K562 (cell line): ENCODE results near the gene SOAT2. TPM values are rescaled to one million over a fixed set of nuclear protein-coding genes. Genes with fewer than 3 reads are reported as not detected.

Source experiments
- ESRRB ChIP-seq: fragments of 250-450 bp; sonication (Bioruptor Pico); IDR thresholded peaks from 2 replicates; pipeline ENCODE4 v1.5.0; 2020; ENCODE audit warnings: mild to moderate bottlenecking, moderate library complexity, borderline replicate concordance
- HDAC8 ChIP-seq: fragments of 450-650 bp; IDR thresholded peaks from 2 replicates; pipeline ENCODE4 v1.6.1; 2016; ENCODE audit warnings: mild to moderate bottlenecking, missing genetic modification characterization, moderate library complexity, missing compliant biosample characterization
- NFATC3 ChIP-seq: fragments of 450-650 bp; IDR thresholded peaks from 2 replicates; pipeline ENCODE4 v1.6.1; 2017; ENCODE audit warnings: mild to moderate bottlenecking
- PHB2 ChIP-seq: fragments of 450-650 bp; IDR thresholded peaks from 2 replicates; pipeline ENCODE4 v1.6.1; 2017; ENCODE audit warnings: low read depth
- SIRT6 ChIP-seq: IDR thresholded peaks from one replicate; pipeline ENCODE4 v1.6.1; 2012; ENCODE audit warnings: low read depth, mild to moderate bottlenecking, control low read depth, inconsistent platforms, low read length, moderate library complexity
- TEAD1 ChIP-seq, 2 experiments: fragments of 450-650 bp in 1 of 2; sonication (generic) in 1 of 2; formaldehyde crosslinking; IDR thresholded peaks; 2 replicates each; pipeline versions ENCODE4 v1.4.0 to v1.8.0; 2020 to 2022; ENCODE audit warnings: mild to moderate bottlenecking in 2 of 2, missing genetic modification reagents in 1 of 2
- TEAD4 ChIP-seq, 2 experiments: sonication (generic) in 1 of 2; formaldehyde crosslinking in 1 of 2; IDR thresholded peaks; 2 replicates each; pipeline versions ENCODE4 v1.6.1 to v1.8.0; 2012 to 2022; ENCODE audit warnings: borderline replicate concordance in 1 of 2, inconsistent platforms in 1 of 2, low read length in 1 of 2, mild to moderate bottlenecking in 1 of 2, missing genetic modification reagents in 1 of 2
- TRIM24 ChIP-seq, 2 experiments: fragments of 450-650 bp; IDR thresholded peaks; 2 replicates each; pipeline ENCODE4 v1.6.1; 2016
- ZBTB1 ChIP-seq: sonication (generic); formaldehyde crosslinking; IDR thresholded peaks from 2 replicates; pipeline ENCODE4 v1.8.1; 2023; ENCODE audit warnings: missing genetic modification reagents, low read depth, mild to moderate bottlenecking, borderline replicate concordance
- ZFP30 ChIP-seq: fragments of 250-450 bp; sonication (Bioruptor Pico); IDR thresholded peaks from 2 replicates; pipeline ENCODE4 v1.8.0; 2022; ENCODE audit warnings: moderate library complexity, mild to moderate bottlenecking, inconsistent platforms, borderline replicate concordance
- ZNF212 ChIP-seq: fragments of 450-650 bp; formaldehyde crosslinking; IDR thresholded peaks from 2 replicates; pipeline ENCODE4 v1.4.0; 2020; ENCODE audit warnings: mild to moderate bottlenecking
- polyA plus RNA-seq, 8 experiments: library from polyadenylated mRNA; depleted of rRNA in 4 of 8; stranded (reverse) in 5 of 8; unstranded in 3 of 8; fragments of >200 nt; fragmentation: Nextera tagmentation in 2 of 8; fragmentation: Illumina TruSeq in 1 of 8; extraction: Ambion mirVana in 2 of 8; extraction: Trizol in 1 of 8; gene quantifications; 2 replicates each; pipeline versions ENCODE4 v1.2.1 to v1.2.3, GENCODE V29; 2011 to 2014; ENCODE audit warnings: inconsistent platforms in 1 of 8, missing spikeins in 1 of 8
- total RNA-seq, 7 experiments: library from RNA; depleted of rRNA in 6 of 7; stranded (reverse); fragments of >200 nt in 6 of 7; fragmentation: Illumina TruSeq in 2 of 7; extraction: Trizol in 2 of 7; gene quantifications; 2 replicates each; pipeline versions ENCODE4 v1.2.1 to v1.2.3, GENCODE V29; 2011 to 2021; ENCODE audit warnings: low replicate concordance in 1 of 7
- TF ChIP-seq, protein P1 (sequence below), 2 experiments: fragments of 250-450 bp in 1 of 2; fragments of 450-650 bp in 1 of 2; sonication (Bioruptor Pico) in 1 of 2; IDR thresholded peaks; 2 replicates each; pipeline versions ENCODE4 v1.6.1 to v1.8.0; 2016 to 2021; ENCODE audit warnings: mild to moderate bottlenecking in 2 of 2, moderate library complexity in 2 of 2, missing compliant biosample characterization in 1 of 2, missing genetic modification characterization in 1 of 2
- TF ChIP-seq, protein P2 (sequence below): fragments of 150-350 bp; conservative IDR thresholded peaks from 2 replicates; pipeline ENCODE4 v1.6.1; 2014; ENCODE audit warnings: low read length
- TF ChIP-seq, protein P3 (sequence below), 2 experiments: fragments of 150-350 bp in 1 of 2; IDR thresholded peaks; 2 replicates each; pipeline ENCODE4 v1.6.1; 2012 to 2016; ENCODE audit warnings: low read depth in 2 of 2, low read length in 2 of 2, mild to moderate bottlenecking in 1 of 2, moderate library complexity in 1 of 2
- TF ChIP-seq, protein P4 (sequence below): fragments of 250-450 bp; sonication (Bioruptor Pico); IDR thresholded peaks from 2 replicates; pipeline ENCODE4 v1.4.0; 2020; ENCODE audit warnings: mild to moderate bottlenecking

SOAT2 gene
- total and polyA plus RNA-seq, 9 of the 15 experiments (the other 6 are each of a cell fraction or from before 2014, with no cell fraction given) = 0.04 TPM; not detected in 8

DNA sequence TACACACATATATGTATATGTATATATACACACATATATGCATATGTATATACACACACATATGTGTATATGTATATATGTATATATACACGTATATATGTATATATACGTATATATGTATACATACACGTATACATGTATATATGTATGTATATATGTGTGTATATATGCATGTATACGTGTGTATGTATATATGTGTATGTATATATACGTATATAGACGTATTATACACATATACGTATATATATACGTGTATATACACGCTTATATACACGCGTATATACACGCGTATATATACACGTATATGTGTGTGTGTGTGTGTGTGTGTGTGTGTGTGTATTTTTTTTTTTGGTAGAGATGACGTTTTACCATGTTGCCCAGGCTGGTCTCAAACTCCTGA lies 44.4 kb downstream of the SOAT2 start (continued):
- no peak for TF ChIP-seq ZBTB1 (CRISPR knock-in tag)
- TF ChIP-seq, protein P1, sequence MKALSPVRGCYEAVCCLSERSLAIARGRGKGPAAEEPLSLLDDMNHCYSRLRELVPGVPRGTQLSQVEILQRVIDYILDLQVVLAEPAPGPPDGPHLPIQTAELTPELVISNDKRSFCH (CRISPR knock-in tag; IDR thresholded peaks at IDR 0.05) = peak; percentile 83; the same call in 1 of the 2 replicates
- TF ChIP-seq, protein P1 (tag; IDR thresholded peaks at IDR 0.05) = no peak
- TF ChIP-seq TEAD1 (CRISPR knock-in tag; IDR thresholded peaks at IDR 0.05) = no peak
- TF ChIP-seq, protein P2, sequence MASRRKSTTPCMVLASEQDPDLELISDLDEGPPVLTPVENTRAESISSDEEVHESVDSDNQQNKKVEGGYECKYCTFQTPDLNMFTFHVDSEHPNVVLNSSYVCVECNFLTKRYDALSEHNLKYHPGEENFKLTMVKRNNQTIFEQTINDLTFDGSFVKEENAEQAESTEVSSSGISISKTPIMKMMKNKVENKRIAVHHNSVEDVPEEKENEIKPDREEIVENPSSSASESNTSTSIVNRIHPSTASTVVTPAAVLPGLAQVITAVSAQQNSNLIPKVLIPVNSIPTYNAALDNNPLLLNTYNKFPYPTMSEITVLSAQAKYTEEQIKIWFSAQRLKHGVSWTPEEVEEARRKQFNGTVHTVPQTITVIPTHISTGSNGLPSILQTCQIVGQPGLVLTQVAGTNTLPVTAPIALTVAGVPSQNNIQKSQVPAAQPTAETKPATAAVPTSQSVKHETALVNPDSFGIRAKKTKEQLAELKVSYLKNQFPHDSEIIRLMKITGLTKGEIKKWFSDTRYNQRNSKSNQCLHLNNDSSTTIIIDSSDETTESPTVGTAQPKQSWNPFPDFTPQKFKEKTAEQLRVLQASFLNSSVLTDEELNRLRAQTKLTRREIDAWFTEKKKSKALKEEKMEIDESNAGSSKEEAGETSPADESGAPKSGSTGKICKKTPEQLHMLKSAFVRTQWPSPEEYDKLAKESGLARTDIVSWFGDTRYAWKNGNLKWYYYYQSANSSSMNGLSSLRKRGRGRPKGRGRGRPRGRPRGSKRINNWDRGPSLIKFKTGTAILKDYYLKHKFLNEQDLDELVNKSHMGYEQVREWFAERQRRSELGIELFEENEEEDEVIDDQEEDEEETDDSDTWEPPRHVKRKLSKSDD = no peak
- no peak for TF ChIP-seq SIRT6
- TF ChIP-seq TEAD4 (IDR thresholded peaks at IDR 0.05; ENCODE audit: low read length) = no peak
- TF ChIP-seq TEAD4 (CRISPR knock-in tag; IDR thresholded peaks at IDR 0.05; ENCODE audit: borderline replicate concordance) = no peak
- TF ChIP-seq, protein P3, sequence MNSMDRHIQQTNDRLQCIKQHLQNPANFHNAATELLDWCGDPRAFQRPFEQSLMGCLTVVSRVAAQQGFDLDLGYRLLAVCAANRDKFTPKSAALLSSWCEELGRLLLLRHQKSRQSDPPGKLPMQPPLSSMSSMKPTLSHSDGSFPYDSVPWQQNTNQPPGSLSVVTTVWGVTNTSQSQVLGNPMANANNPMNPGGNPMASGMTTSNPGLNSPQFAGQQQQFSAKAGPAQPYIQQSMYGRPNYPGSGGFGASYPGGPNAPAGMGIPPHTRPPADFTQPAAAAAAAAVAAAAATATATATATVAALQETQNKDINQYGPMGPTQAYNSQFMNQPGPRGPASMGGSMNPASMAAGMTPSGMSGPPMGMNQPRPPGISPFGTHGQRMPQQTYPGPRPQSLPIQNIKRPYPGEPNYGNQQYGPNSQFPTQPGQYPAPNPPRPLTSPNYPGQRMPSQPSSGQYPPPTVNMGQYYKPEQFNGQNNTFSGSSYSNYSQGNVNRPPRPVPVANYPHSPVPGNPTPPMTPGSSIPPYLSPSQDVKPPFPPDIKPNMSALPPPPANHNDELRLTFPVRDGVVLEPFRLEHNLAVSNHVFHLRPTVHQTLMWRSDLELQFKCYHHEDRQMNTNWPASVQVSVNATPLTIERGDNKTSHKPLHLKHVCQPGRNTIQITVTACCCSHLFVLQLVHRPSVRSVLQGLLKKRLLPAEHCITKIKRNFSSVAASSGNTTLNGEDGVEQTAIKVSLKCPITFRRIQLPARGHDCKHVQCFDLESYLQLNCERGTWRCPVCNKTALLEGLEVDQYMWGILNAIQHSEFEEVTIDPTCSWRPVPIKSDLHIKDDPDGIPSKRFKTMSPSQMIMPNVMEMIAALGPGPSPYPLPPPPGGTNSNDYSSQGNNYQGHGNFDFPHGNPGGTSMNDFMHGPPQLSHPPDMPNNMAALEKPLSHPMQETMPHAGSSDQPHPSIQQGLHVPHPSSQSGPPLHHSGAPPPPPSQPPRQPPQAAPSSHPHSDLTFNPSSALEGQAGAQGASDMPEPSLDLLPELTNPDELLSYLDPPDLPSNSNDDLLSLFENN (IDR thresholded peaks at IDR 0.05; ENCODE audit: low read depth in 2 of 2, low read length in 2 of 2) = no peak
- TF ChIP-seq, protein P4, sequence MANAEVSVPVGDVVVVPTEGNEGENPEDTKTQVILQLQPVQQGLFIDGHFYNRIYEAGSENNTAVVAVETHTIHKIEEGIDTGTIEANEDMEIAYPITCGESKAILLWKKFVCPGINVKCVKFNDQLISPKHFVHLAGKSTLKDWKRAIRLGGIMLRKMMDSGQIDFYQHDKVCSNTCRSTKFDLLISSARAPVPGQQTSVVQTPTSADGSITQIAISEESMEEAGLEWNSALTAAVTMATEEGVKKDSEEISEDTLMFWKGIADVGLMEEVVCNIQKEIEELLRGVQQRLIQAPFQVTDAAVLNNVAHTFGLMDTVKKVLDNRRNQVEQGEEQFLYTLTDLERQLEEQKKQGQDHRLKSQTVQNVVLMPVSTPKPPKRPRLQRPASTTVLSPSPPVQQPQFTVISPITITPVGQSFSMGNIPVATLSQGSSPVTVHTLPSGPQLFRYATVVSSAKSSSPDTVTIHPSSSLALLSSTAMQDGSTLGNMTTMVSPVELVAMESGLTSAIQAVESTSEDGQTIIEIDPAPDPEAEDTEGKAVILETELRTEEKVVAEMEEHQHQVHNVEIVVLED (CRISPR knock-in tag) = peak; percentile 56; the same call in 1 of the 2 replicates
- no peak for TF ChIP-seq NFATC3
- TF ChIP-seq TRIM24 (IDR thresholded peaks at IDR 0.05) = no peak
- no peak for TF ChIP-seq PHB2
- no peak for TF ChIP-seq ESRRB (CRISPR knock-in tag)
- TF ChIP-seq HDAC8 (tag) = 0 out of 2 replicates have a peak, but pooled peaks have one; percentile 41
- TF ChIP-seq ZFP30 (CRISPR knock-in tag) = peak; percentile 78
- TF ChIP-seq ZNF212 (CRISPR knock-in tag) = no peak
